ENCODE measurements around the gene ZMIZ1. TPM values are rescaled to one million over a fixed set of nuclear protein-coding genes. Genes with fewer than 3 reads are reported as not detected.

ZMIZ1 gene
- polyA plus RNA-seq, 1 donor from 2014 or later = 26.8 TPM

DNA sequence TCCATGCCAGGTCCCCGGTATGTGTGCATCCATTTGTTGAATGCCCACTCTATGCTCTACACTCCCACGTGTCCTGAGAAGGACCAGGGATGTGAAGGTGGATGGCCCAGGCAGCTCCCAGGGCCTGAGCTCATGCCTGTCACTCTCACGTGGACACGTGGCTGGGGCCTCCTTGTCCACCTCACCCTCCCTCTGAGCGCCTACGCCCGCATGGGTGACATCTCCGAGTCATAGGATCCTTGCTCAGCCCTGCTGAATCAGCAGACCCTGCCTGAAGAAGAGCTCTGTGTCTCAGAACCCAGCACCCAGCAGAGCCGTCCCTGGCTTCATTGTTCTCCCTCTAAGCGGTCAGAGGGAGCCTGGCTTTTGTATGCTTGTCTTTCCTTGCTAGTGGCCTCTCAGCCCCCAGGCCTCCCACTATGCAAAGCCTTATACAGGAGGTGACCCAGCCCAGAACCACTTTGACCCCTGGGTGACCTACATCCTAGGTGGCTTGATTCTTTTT lies 170.6 kb downstream of the ZMIZ1 start:
- TF ChIP-seq TAF1 (IDR thresholded peaks at IDR 0.05; ENCODE audit: low read depth) (no peak), POLR2AphosphoS5 (IDR thresholded peaks at IDR 0.05) (no peak), SMC3 (conservative IDR thresholded peaks at IDR 0.05; ENCODE audit: poor library complexity) (no peak), MXI1 (conservative IDR thresholded peaks at IDR 0.05; ENCODE audit: poor library complexity, severe bottlenecking) (no peak), RAD21 (conservative IDR thresholded peaks at IDR 0.05) (no peak), EZH2 (IDR thresholded peaks at IDR 0.05; ENCODE audit: borderline replicate concordance, insufficient read depth, low read length, poor library complexity, severe bottlenecking) (no peak), EP300 (conservative IDR thresholded peaks at IDR 0.05; ENCODE audit: poor library complexity, severe bottlenecking) (no peak)
- TF ChIP-seq, protein P1, sequence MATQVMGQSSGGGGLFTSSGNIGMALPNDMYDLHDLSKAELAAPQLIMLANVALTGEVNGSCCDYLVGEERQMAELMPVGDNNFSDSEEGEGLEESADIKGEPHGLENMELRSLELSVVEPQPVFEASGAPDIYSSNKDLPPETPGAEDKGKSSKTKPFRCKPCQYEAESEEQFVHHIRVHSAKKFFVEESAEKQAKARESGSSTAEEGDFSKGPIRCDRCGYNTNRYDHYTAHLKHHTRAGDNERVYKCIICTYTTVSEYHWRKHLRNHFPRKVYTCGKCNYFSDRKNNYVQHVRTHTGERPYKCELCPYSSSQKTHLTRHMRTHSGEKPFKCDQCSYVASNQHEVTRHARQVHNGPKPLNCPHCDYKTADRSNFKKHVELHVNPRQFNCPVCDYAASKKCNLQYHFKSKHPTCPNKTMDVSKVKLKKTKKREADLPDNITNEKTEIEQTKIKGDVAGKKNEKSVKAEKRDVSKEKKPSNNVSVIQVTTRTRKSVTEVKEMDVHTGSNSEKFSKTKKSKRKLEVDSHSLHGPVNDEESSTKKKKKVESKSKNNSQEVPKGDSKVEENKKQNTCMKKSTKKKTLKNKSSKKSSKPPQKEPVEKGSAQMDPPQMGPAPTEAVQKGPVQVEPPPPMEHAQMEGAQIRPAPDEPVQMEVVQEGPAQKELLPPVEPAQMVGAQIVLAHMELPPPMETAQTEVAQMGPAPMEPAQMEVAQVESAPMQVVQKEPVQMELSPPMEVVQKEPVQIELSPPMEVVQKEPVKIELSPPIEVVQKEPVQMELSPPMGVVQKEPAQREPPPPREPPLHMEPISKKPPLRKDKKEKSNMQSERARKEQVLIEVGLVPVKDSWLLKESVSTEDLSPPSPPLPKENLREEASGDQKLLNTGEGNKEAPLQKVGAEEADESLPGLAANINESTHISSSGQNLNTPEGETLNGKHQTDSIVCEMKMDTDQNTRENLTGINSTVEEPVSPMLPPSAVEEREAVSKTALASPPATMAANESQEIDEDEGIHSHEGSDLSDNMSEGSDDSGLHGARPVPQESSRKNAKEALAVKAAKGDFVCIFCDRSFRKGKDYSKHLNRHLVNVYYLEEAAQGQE (IDR thresholded peaks at IDR 0.05; ENCODE audit: borderline replicate concordance) = no peak
- TF ChIP-seq, protein P2, sequence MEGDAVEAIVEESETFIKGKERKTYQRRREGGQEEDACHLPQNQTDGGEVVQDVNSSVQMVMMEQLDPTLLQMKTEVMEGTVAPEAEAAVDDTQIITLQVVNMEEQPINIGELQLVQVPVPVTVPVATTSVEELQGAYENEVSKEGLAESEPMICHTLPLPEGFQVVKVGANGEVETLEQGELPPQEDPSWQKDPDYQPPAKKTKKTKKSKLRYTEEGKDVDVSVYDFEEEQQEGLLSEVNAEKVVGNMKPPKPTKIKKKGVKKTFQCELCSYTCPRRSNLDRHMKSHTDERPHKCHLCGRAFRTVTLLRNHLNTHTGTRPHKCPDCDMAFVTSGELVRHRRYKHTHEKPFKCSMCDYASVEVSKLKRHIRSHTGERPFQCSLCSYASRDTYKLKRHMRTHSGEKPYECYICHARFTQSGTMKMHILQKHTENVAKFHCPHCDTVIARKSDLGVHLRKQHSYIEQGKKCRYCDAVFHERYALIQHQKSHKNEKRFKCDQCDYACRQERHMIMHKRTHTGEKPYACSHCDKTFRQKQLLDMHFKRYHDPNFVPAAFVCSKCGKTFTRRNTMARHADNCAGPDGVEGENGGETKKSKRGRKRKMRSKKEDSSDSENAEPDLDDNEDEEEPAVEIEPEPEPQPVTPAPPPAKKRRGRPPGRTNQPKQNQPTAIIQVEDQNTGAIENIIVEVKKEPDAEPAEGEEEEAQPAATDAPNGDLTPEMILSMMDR (IDR thresholded peaks at IDR 0.05; ENCODE audit: poor library complexity, severe bottlenecking) = no peak
- H3K9me3 ChIP-seq (ENCODE audit: low read length) = no peaks in the 10 kb centered on the region
- H3K79me2 ChIP-seq (replicated peaks; ENCODE audit: insufficient read depth, low read length) = peaks cover 18% of the 10 kb centered on the region
- no peaks in the 10 kb centered on the region for H3K36me3 ChIP-seq (ENCODE audit: insufficient read depth, low read length)
- no peak overlapping the region for H3K4me3 ChIP-seq (ENCODE audit: low read length)
- no peak overlapping the region for H3K4me2 ChIP-seq (ENCODE audit: low read length)
- H3K27me3 ChIP-seq (ENCODE audit: insufficient read depth, low read depth, low read length) = no peaks in the 10 kb centered on the region
- peak overlapping the region; percentile 56 for H3K9ac ChIP-seq (ENCODE audit: low read length)
- peaks cover 4% of the 10 kb centered on the region for H3F3A ChIP-seq (ENCODE audit: insufficient read depth, low read length, poor library complexity, severe bottlenecking)
- H3K9me2 ChIP-seq (ENCODE audit: insufficient read depth, low read length) = no peaks in the 10 kb centered on the region
- no peaks in the 10 kb centered on the region for H4K20me1 ChIP-seq (ENCODE audit: insufficient read depth)
- H3K27ac ChIP-seq (ENCODE audit: low read length) = peak overlapping the region; percentile 55
- H2AFZ ChIP-seq (ENCODE audit: low read depth, low read length) = no peak overlapping the region

DNA sequence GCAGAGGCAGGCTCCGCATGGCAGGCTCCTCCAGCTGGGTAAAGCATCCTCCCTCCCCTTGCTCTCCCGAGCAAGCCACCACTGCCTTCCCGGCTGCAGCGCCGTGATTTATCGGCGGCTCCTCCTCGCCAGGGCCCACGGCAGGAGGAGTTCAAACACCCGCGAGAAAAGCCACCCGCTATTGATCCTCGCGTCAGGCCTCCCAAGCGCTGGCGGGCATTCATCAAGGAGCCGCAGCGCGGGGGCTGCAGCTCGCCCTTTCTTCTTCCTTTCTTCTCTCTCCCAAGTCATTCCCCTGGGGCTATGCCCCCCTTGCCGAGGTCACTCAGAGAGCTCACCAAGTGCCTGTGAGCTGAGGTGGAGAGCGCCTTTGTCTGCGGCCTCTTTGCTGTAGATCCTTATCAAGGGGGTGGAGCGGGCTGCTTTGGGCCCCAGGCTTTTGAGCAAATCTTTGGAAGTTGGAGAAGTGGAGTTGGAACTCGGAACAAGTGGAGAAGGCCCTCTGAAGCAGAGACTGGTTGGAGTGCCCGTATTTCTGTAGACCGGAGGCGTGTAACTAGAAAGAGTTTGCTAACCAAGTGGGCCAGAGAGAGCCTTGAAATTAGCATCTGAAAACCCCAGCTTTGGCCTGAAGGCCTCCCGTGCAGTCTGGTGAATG lies 171.3 kb downstream of the ZMIZ1 start:
- Histone ChIP-seq H3K27ac (ENCODE audit: low read length) (peak overlapping the region; percentile 55), H4K20me1 (ENCODE audit: insufficient read depth) (peaks cover 2% of the 10 kb centered on the region), H3K4me3 (ENCODE audit: low read length) (peak overlapping the region; percentile 46), H3K4me2 (ENCODE audit: low read length) (peak overlapping the region; percentile 48), H3K36me3 (ENCODE audit: insufficient read depth, low read length) (no peaks in the 10 kb centered on the region), H3K27me3 (ENCODE audit: insufficient read depth, low read depth, low read length) (no peaks in the 10 kb centered on the region), H3K9ac (ENCODE audit: low read length) (peak overlapping the region; percentile 56), H3K9me3 (ENCODE audit: low read length) (no peaks in the 10 kb centered on the region), H3K79me2 (replicated peaks; ENCODE audit: insufficient read depth, low read length) (peaks cover 26% of the 10 kb centered on the region), H3F3A (ENCODE audit: insufficient read depth, low read length, poor library complexity, severe bottlenecking) (peaks cover 4% of the 10 kb centered on the region), H2AFZ (ENCODE audit: low read depth, low read length) (no peak overlapping the region), H3K9me2 (ENCODE audit: insufficient read depth, low read length) (no peaks in the 10 kb centered on the region)
- no peak for TF ChIP-seq MXI1 (conservative IDR thresholded peaks at IDR 0.05; ENCODE audit: poor library complexity, severe bottlenecking)
- TF ChIP-seq POLR2AphosphoS5 (IDR thresholded peaks at IDR 0.05) = no peak
- TF ChIP-seq EP300 (conservative IDR thresholded peaks at IDR 0.05; ENCODE audit: poor library complexity, severe bottlenecking) = no peak
- TF ChIP-seq, protein P1 (IDR thresholded peaks at IDR 0.05; ENCODE audit: borderline replicate concordance) = peak; percentile 36
